Measurements from ENCODE around the gene RAB21.

DNA sequence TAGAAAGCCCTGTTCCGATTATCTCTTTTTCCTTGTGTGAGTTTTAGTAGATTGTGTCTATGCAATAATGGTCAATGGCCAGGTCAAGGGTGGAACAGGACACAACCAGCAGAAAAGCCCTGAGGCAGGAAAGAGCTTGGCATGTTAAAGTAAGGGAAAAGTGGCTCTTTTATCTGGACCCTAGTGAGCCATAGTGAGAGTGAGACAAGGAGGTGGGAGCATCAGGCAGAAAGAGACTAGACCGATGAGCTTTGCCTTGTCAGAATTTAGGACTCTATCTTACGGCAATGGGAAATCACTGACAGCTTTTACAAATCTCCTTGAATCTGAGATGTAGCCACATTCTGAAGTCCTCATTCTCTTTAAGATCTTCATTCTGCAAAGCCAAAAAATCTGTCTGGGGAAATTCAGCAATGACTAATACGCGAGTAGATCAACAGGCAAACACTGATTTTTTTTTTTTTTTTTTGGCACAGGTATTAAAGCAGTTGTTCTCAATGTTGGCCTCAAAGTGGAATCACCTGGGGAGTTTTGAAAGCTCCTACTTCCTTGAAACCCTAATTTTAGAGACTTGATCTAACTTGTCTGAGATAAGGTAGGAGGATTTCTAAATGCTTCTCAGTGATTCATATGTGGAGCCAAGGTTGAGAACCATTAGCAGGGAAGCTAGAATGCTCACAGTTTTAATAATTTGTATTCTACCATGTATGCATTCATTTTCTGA is 34.9 kb upstream of the RAB21 start:
- TF ChIP-seq POLR2A (IDR thresholded peaks at IDR 0.05; ENCODE audit: low read length), result no peak
- TF ChIP-seq GATA1 (IDR thresholded peaks at IDR 0.05; ENCODE audit: low read depth, low read length), result no peak

Measured in erythroblast (primary cell).